GM19193 (cell line): ENCODE measurements around the gene UBR1.
A peak's percentile ranks its signal among the peaks of the same experiment; 100 is the strongest.

ENCODE experiments used
- POLR2A ChIP-seq: IDR thresholded peaks from 4 replicates; pipeline ENCODE4 v1.6.1; 2011; ENCODE audit not compliant: insufficient read depth, insufficient read length; ENCODE audit errors: extremely low read depth

Gene UBR1

DNA sequence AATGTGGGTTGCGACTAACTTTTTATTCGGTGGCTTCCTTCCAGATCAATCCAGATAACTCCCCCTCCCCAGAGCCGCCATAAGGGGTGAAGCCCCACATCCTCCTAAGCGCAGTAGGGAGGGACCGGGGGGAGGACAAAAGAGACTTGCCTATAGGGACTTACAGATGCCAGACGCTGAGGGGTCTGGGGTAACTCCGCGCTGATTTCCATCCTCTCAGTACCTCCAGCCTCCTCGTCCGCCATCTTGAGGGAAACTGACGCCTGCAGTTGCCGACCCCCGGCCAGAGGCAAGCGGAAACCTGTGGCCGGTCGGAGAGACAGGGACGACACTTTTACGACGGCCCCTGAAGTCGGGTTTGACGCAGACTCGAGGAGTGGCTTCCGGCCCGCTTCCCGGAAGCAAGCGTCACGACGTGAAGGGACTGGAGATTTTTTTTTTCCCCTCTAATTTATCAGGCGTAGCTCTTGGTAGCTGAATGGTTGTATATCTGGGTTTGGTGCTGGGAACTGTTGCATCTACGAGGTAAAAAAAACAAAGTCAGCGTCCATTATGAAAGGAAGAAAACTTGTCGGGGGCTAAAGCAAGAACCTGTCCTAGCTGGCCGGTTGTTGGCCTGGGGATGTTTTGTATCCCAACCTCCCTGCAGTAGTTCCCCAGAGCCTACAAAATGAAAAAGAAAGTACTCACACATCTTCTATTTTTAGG lies at the start of gene UBR1:
UBR1 (minus strand) TSS at position 261 of the 708 bp plus-strand sequence; CDS start at position 245, 16 bp downstream.
- TF ChIP-seq POLR2A: peak; percentile 78

DNA sequence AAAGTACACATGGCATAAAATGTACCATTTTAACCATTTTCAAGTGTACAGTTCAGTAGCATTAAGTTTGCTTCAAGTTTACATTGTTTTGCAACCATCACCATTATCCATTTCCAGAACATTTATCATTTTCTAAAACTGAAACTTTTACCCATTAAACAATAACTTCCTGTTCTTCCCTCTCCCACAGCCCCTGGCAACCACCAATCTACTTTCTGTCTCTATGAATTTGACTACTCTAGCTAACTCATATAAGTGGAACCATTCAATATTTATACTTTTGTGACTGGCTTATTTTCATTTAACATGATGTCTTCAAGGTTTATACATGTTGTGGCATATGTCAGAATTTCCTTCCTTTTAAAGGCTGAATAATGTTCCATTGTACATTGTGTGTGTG lies 47.4 kb upstream of the UBR1 start:
- no peak for TF ChIP-seq POLR2A

DNA sequence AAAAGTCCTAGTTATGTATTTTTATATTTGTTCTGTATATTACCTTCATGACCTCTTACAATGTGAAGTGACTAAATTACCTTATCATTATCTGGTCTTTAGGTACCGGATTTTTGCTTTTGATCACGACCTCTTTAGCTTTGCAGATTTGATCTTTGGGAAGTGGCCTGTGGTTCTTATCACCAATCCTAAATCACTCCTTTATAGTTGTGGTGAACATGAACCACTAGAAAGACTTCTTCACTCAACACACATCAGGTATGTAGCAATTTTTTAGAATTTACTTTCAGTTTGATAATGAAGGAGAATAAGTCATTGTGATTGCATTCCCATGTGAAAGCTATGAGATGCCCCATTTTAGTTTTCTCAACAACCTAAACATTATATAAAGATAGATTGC lies 45.9 kb upstream of the UBR1 start:
- no peak for TF ChIP-seq POLR2A

DNA sequence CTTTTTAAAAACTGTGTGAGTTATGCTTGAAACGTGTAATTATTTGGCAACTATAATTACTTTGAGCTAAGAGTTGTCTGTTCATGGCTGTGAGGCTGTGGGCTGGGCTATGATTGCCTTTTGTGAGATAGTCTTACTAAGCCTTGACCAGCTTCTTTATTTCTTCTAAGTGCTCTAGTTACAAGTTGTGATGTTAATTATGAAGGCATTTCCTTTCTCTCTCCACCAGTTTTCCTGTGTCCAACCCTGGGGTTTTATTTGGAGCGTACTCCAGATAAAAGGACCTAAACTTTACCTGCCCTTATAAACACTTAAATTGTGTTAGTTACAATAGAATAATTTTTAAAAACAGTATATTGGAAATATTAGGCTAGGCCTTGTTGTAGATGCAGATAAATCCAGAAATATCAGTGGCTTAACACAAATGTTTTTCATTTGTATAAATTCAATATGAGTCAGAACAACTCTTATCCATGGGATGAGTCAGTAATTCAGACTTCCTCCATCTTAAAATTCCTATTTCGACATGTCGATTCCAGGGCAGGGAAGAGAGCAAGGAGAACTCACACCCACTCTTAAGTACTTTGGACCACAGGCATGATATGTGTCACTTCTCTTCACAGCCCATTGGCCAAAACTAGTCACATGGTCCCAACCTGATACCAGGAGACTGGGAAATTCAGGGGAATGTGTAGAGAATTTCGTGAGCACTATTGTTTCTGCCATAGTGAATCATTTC lies 44.5 kb upstream of the UBR1 start:
- TF ChIP-seq POLR2A: no peak

DNA sequence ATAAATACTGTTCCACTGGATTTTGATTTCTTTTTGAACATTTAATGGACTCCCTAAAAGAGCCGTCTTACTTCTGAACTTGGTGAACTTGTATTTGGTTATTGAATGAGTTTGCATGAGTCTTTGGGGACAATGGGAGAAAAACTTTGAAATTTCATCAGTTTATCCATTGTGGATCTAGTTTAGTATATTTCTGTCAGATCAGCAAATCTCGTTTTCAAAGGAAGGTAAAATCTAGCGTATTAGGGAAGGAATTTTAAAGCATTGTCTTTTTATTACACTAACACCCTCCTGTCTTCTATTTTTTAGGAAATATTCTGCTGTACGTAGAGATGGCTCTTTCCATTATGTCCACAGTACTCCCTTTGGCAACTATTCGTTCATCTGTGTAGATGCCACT lies 40.3 kb upstream of the UBR1 start:
- TF ChIP-seq POLR2A: no peak

- TF ChIP-seq POLR2A: no peak
Measured at GRCh38 chr15:43144512-43144911, 38.7 kb upstream of the UBR1 start.

DNA sequence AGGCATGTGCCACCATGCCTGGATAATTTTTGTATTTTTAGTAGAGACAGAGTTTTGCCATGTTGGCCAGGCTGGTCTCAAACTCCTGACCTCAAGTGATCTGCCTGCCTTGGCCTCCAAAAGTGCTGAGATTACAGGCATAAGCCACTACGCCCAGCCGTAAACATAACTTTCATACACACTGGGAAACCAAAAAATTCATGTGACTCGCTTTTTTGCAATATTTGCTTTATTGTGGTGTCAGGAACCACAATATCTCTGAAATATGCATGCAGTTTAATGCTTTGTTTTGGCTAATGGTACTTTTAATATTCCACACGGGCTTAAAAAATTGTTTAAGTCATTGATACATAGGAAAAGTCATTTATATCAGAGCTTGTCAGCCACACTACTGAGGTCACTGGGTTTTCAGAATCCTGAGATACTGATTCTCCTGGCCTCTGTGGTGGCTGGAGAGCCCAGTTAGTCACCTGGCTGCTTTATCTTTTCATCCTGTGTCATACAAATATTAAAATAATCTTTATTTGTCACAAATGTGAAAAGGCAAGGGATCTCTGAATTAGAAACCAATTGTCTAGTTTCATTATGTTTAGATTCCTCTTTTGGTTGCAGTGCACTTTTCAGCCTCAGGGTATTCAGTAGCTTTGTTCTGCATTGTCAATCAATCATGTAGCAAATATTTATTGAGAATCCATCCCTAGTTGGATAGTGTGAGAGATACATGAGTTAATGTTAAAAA lies 37.5 kb upstream of the UBR1 start:
- no peak for TF ChIP-seq POLR2A

DNA sequence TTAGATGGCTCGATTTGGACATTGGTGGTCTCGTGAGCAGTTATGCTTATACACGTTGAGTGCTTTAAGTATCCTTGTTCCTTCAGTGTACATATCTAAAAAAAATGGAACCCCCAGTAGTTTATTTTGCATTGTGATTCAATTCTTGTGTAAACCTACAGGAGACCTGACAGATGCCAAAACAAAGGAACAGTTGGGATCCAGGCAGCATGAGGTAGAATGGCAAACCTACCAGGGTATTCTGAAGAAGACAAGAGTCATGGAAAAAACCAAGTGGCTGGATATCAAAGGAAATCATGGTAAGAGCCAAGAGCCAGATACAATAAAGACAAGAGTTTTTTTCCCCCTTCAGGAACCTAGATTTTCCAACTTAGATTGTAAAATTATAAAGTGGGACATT lies 29.5 kb upstream of the UBR1 start:
- TF ChIP-seq POLR2A: no peak

DNA sequence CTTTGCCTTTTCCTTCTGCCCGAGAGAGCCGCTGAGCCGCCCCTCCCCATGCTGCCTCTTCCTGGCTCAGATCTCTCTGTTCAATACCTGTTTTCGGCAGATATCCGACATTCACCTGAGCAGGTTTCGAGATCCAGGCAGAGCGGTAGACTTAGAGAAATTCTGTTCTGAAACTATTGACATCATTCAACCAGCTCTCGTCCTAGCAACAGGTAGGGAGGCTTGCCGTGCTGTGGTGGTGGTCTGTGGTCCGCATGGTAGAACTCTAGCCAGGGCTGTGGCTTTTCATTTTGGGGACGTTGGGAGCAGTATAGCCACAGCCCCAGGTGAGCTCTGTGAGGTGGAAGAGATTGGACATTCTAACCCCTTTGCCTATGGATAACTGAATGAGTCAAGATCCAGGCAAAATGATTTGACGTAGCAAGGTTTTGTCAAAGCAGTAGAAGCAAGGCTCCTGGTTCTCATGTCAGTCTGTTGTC lies 28.4 kb upstream of the UBR1 start:
- peak; percentile 31 for TF ChIP-seq POLR2A

DNA sequence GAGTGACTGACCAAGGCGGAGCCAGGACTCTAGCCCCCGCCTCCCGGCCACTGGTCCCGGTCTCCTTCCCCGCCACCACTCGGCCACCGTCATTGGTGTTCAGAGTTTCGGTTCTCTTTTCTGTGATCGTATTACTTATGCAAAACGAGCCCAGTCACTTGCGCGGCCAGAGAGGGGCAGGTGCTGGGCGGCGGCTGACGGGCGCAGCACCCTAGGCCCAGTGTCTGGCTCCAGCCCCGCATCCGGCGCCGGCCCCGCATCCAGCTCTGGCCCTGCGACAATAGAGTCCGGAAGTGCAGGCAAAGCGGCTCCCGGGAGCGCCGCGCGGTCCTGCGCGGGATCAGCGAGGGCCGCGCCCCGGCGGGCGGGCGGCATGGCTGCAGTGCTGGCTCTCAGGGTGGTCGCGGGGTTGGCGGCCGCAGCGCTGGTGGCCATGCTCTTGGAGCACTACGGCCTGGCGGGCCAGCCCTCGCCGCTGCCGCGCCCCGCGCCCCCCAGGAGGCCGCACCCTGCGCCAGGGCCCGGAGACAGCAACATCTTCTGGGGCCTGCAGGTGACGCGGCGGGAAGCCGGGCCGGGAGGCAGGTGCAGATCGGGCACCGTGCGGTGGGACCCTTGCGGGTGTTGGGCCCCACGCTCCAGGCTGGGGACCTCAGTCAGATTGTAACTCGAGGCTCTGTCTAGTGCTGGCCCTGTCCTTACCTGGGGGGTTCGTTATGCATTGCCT lies 27.8 kb upstream of the UBR1 start, which contains the start of gene TMEM62:
TMEM62 (plus strand) TSS at position 157 of the 727 bp plus-strand sequence; CDS start at position 374, 217 bp downstream.
- peak; percentile 98 for TF ChIP-seq POLR2A

GRCh38 chr15:43132830-43133429 lies 27.1 kb upstream of the UBR1 start:
- TF ChIP-seq POLR2A: no peak

DNA sequence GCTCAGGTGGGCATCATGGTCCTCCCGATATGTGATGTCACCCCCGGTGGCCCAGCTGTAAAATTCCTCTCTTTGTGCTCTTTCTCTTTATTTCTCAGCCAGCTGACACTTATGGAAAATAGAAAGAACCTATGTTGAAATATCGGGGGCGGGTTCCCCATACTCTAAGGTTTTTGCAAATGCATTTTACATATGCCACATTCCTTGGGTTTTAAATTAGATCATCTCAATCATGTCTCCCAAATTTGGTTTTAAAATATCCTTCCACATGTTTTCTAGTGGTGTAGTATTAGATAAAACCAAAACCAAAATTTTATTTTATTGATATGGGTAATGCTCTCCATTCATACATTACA lies 23.1 kb upstream of the UBR1 start:
- TF ChIP-seq POLR2A: no peak

DNA sequence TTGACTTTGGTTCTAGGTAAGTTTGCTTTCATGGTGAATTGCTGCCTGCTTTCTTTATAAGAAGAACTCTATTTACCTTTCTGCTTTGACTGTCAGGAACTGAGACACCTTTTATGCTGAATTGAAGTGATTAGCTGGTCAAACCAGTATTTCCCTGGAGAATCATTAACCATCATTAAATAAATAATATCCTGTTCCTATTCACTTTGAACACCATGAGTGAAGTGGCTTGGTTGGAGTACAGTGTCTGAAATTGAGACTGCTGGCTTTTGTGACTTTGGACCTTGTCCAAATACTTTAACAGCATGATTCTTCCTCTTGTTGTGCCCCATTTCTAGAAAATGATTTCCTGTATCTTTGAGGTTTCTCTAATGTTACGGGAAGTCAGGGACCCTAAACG lies 21.9 kb upstream of the UBR1 start:
- no peak for TF ChIP-seq POLR2A

DNA sequence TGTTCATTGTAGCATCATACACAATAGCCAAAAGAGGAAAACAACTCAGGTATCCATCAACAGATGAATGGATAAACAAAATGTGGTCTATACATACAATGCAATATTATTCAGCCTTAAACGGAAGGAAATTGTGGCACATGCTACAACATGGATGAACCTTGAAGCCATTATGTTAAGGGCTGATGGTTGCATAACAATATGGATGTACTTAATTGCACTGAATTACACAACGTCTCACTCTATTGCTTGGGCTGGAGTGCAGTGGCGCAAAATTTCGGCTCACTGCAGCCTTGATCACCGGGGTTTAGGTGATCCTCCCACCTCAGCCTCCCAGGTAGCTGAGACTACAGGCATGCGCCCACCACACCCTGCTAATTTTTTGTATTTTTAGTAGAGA lies 20.5 kb upstream of the UBR1 start:
- no peak for TF ChIP-seq POLR2A
